SK-N-SH (cell line): ENCODE results near the gene LRRC75A. TPM values are rescaled to one million over a fixed set of nuclear protein-coding genes. Genes with fewer than 3 reads are reported as not detected.

Experiments used
- CTCF ChIA-PET: fragments of 300-600, 350-600 bp; formaldehyde crosslinking; extraction: SDS; loops from one replicate; lab custom pipeline; 2021; lab: Yijun Ruan, JAX
- POLR2A ChIA-PET: fragments of 350-600 bp; sonication (Branson Sonifier 250); formaldehyde crosslinking; extraction: SDS; loops from one replicate; lab custom pipeline; 2020; ENCODE audit warnings: antibody characterized with exemption, inconsistent platforms; lab: Yijun Ruan, JAX
- DNase-seq: peaks from one replicate; pipeline ENCODE4 v3.0.0; 2012
- H2AFZ ChIP-seq: fragments of 200-600 bp; sonication (generic); 2 replicates; pipeline ENCODE4 v1.8.1; 2016; ENCODE audit warnings: antibody characterized with exemption, mild to moderate bottlenecking, low read depth
- H3F3A ChIP-seq: fragments of 200-600 bp; sonication (generic); replicated peaks from 2 replicates; pipeline ENCODE3; 2016; ENCODE audit warnings: antibody characterized with exemption, mild to moderate bottlenecking; ENCODE audit not compliant: insufficient read depth
- H3K27ac ChIP-seq, 2 experiments: fragments of 200-500 bp in 1 of 2; fragments of 200-600 bp in 1 of 2; sonication (Bioruptor generic) in 1 of 2; sonication (generic), shearing (Covaris generic) in 1 of 2; 2 replicates each; pipeline versions ENCODE4 v1.5.1 to v1.6.1; 2014 to 2016; ENCODE audit warnings: low read depth in 2 of 2, inconsistent platforms in 1 of 2, low read length in 1 of 2, mild to moderate bottlenecking in 1 of 2, mixed read lengths in 1 of 2
- H3K27me3 ChIP-seq: fragments of 200-600 bp; sonication (generic), shearing (Covaris generic); 2 replicates; pipeline ENCODE4 v1.6.1; 2016; ENCODE audit warnings: mixed run types; ENCODE audit not compliant: insufficient read depth
- H3K36me3 ChIP-seq, 2 experiments: fragments of 200-500 bp in 1 of 2; fragments of 200-600 bp in 1 of 2; sonication (Bioruptor generic) in 1 of 2; sonication (generic) in 1 of 2; replicated peaks in 1 of 2; 2 replicates each; pipeline versions ENCODE3 to v1.5.1; 2014 to 2016; ENCODE audit warnings: low read length in 1 of 2, mild to moderate bottlenecking in 1 of 2; ENCODE audit not compliant: insufficient read depth in 2 of 2, control insufficient read depth in 1 of 2
- H3K4me1 ChIP-seq, 2 experiments: fragments of 200-500 bp in 1 of 2; fragments of 200-600 bp in 1 of 2; sonication (Bioruptor generic) in 1 of 2; sonication (generic), shearing (Covaris generic) in 1 of 2; 2 replicates each; pipeline versions ENCODE4 v1.5.1 to v1.6.1; 2014 to 2016; ENCODE audit warnings: low read depth in 1 of 2, low read length in 1 of 2, mixed run types in 1 of 2; ENCODE audit not compliant: insufficient read depth in 2 of 2, control insufficient read depth in 1 of 2
- H3K4me2 ChIP-seq: fragments of 200-600 bp; sonication (generic), shearing (Covaris generic); 2 replicates; pipeline ENCODE4 v1.6.1; 2017; ENCODE audit warnings: mixed run types
- H3K4me3 ChIP-seq, 2 experiments: fragments of 200-500 bp in 1 of 2; fragments of 200-600 bp in 1 of 2; sonication (Bioruptor generic) in 1 of 2; sonication (generic), shearing (Covaris generic) in 1 of 2; 2 replicates each; pipeline versions ENCODE4 v1.5.1 to v1.8.1; 2014 to 2016; ENCODE audit warnings: low read depth in 2 of 2, inconsistent platforms in 1 of 2, low read length in 1 of 2, mild to moderate bottlenecking in 1 of 2, mixed read lengths in 1 of 2, moderate library complexity in 1 of 2
- H3K79me2 ChIP-seq: fragments of 200-600 bp; sonication (generic); 2 replicates; pipeline ENCODE4 v1.8.1; 2017; ENCODE audit warnings: mild to moderate bottlenecking; ENCODE audit not compliant: insufficient read depth
- H3K9ac ChIP-seq: fragments of 200-600 bp; sonication (generic); 2 replicates; pipeline ENCODE4 v1.6.1; 2017; ENCODE audit warnings: mixed run types
- H3K9me2 ChIP-seq: fragments of 200-600 bp; sonication (generic); 2 replicates; pipeline ENCODE4 v1.6.1; 2017; ENCODE audit warnings: mixed run types
- H3K9me3 ChIP-seq: fragments of 200-600 bp; sonication (generic); 2 replicates; pipeline ENCODE4 v1.6.1; 2017; ENCODE audit warnings: mixed run types, mild to moderate bottlenecking, moderate library complexity
- H4K20me1 ChIP-seq: fragments of 200-600 bp; sonication (generic); 2 replicates; pipeline ENCODE4 v1.6.1; 2017; ENCODE audit warnings: mild to moderate bottlenecking, mixed run types; ENCODE audit not compliant: insufficient read depth
- EP300 ChIP-seq, 2 experiments: IDR thresholded peaks; 2 replicates each; pipeline versions ENCODE4 v1.4.0 to v1.6.1; 2012; ENCODE audit warnings: borderline replicate concordance in 1 of 2, low read depth in 1 of 2, low read length in 1 of 2
- EZH2phosphoT487 ChIP-seq: fragments of 200-600 bp; sonication (generic); IDR thresholded peaks from 2 replicates; pipeline ENCODE4 v1.6.1; 2017; ENCODE audit warnings: low read depth, mixed run types, mild to moderate bottlenecking, antibody characterized with exemption, moderate library complexity, borderline replicate concordance
- FOXM1 ChIP-seq: IDR thresholded peaks from 2 replicates; pipeline ENCODE4 v1.4.0; 2012; ENCODE audit warnings: low read depth, mild to moderate bottlenecking
- JUND ChIP-seq: IDR thresholded peaks from 2 replicates; pipeline ENCODE4 v1.4.0; 2012
- RAD21 ChIP-seq: IDR thresholded peaks from 2 replicates; pipeline ENCODE4 v1.6.1; 2012; ENCODE audit warnings: mild to moderate bottlenecking, low read length
- RCOR1 ChIP-seq: fragments of 150-350 bp; IDR thresholded peaks from 2 replicates; pipeline ENCODE4 v1.6.1; 2017; ENCODE audit warnings: antibody characterized with exemption, low read length
- RFX5 ChIP-seq: IDR thresholded peaks from 2 replicates; pipeline ENCODE4 v1.6.1; 2012; ENCODE audit warnings: mild to moderate bottlenecking, improper control_type of control experiment, low read length
- RXRA ChIP-seq: IDR thresholded peaks from 2 replicates; pipeline ENCODE4 v1.4.0; 2012; ENCODE audit warnings: low read depth, mild to moderate bottlenecking, borderline replicate concordance
- SMC3 ChIP-seq: IDR thresholded peaks from 2 replicates; pipeline ENCODE4 v1.6.1; 2012; ENCODE audit warnings: low read depth, low read length, improper control_type of control experiment
- TCF12 ChIP-seq: IDR thresholded peaks from 2 replicates; pipeline ENCODE4 v1.4.0; 2012
- WGBS: methylation state at CpG from one replicate; pipeline ENCODE4 v1.1.6; 2017; ENCODE audit warnings: low lambda C conversion rate; 5-methylcytosine and 5-hydroxymethylcytosine counted together
- polyA plus RNA-seq, 3 experiments: library from polyadenylated mRNA; depleted of rRNA; stranded (reverse); fragments of >200 nt; gene quantifications; 2 replicates each; pipeline ENCODE4 v1.2.3, GENCODE V29; 2012
- TF ChIP-seq, protein P1 (sequence below): fragments of 150-350 bp; IDR thresholded peaks from 2 replicates; pipeline ENCODE4 v1.6.1; 2016; ENCODE audit warnings: mild to moderate bottlenecking, low read depth, low read length
- TF ChIP-seq, protein P2 (sequence below): IDR thresholded peaks from 2 replicates; pipeline ENCODE4 v1.4.0; 2012; ENCODE audit warnings: low read depth, borderline replicate concordance
- TF ChIP-seq, protein P3 (sequence below): fragments of 200-600 bp; sonication (generic); IDR thresholded peaks from 2 replicates; pipeline ENCODE4 v1.6.1; 2017; ENCODE audit warnings: antibody characterized with exemption, mild to moderate bottlenecking, moderate library complexity
- TF ChIP-seq, protein P4 (sequence below): IDR thresholded peaks from 2 replicates; pipeline ENCODE4 v1.4.0; 2012; ENCODE audit warnings: low read depth
- TF ChIP-seq, protein P5 (sequence below): fragments of 150-350 bp; IDR thresholded peaks from 2 replicates; pipeline ENCODE4 v1.6.1; 2017; ENCODE audit warnings: antibody characterized with exemption, low read length, low read depth, borderline replicate concordance

LRRC75A gene
- polyA plus RNA-seq, 1 of the 3 experiments (the other 2 are of a cell fraction), result 1.2 TPM

DNA sequence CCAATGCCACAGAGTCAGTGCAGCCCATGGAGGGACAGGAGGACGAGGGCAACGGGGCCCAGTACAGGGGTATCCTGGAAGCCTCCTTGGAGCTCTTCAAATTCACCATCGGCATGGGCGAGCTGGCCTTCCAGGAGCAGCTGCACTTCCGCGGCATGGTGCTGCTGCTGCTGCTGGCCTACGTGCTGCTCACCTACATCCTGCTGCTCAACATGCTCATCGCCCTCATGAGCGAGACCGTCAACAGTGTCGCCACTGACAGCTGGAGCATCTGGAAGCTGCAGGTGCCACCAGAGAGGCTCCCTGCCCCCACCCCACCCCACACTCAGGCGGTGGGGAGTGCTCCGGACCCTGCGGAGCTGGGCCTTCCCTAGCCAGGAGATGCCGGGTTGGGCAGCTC, 60.0 kb downstream of the LRRC75A start (continued):
- TF ChIP-seq, protein P1, sequence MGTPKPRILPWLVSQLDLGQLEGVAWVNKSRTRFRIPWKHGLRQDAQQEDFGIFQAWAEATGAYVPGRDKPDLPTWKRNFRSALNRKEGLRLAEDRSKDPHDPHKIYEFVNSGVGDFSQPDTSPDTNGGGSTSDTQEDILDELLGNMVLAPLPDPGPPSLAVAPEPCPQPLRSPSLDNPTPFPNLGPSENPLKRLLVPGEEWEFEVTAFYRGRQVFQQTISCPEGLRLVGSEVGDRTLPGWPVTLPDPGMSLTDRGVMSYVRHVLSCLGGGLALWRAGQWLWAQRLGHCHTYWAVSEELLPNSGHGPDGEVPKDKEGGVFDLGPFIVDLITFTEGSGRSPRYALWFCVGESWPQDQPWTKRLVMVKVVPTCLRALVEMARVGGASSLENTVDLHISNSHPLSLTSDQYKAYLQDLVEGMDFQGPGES, result no peak
- TF ChIP-seq, protein P2, sequence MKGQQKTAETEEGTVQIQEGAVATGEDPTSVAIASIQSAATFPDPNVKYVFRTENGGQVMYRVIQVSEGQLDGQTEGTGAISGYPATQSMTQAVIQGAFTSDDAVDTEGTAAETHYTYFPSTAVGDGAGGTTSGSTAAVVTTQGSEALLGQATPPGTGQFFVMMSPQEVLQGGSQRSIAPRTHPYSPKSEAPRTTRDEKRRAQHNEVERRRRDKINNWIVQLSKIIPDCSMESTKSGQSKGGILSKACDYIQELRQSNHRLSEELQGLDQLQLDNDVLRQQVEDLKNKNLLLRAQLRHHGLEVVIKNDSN, result no peak
- no peak for TF ChIP-seq RCOR1
- TF ChIP-seq FOXM1, result no peak
- TF ChIP-seq, protein P3, sequence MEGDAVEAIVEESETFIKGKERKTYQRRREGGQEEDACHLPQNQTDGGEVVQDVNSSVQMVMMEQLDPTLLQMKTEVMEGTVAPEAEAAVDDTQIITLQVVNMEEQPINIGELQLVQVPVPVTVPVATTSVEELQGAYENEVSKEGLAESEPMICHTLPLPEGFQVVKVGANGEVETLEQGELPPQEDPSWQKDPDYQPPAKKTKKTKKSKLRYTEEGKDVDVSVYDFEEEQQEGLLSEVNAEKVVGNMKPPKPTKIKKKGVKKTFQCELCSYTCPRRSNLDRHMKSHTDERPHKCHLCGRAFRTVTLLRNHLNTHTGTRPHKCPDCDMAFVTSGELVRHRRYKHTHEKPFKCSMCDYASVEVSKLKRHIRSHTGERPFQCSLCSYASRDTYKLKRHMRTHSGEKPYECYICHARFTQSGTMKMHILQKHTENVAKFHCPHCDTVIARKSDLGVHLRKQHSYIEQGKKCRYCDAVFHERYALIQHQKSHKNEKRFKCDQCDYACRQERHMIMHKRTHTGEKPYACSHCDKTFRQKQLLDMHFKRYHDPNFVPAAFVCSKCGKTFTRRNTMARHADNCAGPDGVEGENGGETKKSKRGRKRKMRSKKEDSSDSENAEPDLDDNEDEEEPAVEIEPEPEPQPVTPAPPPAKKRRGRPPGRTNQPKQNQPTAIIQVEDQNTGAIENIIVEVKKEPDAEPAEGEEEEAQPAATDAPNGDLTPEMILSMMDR, result no peak
- TF ChIP-seq RFX5, result no peak
- TF ChIP-seq, protein P4, sequence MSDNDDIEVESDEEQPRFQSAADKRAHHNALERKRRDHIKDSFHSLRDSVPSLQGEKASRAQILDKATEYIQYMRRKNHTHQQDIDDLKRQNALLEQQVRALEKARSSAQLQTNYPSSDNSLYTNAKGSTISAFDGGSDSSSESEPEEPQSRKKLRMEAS, result no peak
- TF ChIP-seq RXRA, result no peak

DNA sequence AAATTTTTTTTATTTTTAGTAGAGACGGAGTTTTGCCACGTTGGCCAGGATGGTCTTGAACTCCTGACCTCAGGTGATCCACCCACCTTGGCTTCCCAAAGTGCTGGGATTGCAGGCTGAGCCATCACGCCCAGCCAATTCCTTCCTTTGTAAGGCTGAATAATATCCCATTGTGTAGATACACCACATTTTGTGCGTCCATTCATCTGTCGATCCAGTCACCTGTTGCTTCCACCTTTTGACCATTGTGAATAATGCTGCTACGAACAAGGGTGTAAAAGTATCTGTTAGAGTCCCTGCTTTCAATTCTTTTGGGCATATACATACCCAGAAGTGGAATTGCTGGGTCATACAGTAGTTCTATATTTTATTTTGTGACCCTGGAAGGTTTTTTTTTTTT, 61.3 kb downstream of the LRRC75A start:
- no peak overlapping the region for H3K9ac ChIP-seq
- no peaks in the 10 kb centered on the region for H3K27me3 ChIP-seq
- CTCF ChIA-PET, result interaction anchor here (0.6 kb wide), 1 partner anchor 12 kb away, joined by 3 read pairs; no protein-coding TSS in a partner anchor
- no peak overlapping the region for H3K27ac ChIP-seq
- no peak overlapping the region for H2AFZ ChIP-seq
- no peaks in the 10 kb centered on the region for H3K9me3 ChIP-seq
- H3K4me2 ChIP-seq, result no peak overlapping the region
- no peaks in the 10 kb centered on the region for H3K79me2 ChIP-seq
- no peak overlapping the region for H3K4me3 ChIP-seq
- TF ChIP-seq TCF12, result no peak
- TF ChIP-seq EP300 (IDR thresholded peaks at IDR 0.05; ENCODE audit: borderline replicate concordance in 1 of 2, low read depth in 1 of 2, low read length in 1 of 2), result no peak
- no peak for TF ChIP-seq RAD21
- TF ChIP-seq, all 33 proteins: peak for 0
- Histone ChIP-seq H3K4me1 (peaks cover 0 to 6% of the 10 kb centered on the region in 2 experiments; a peak in 1 of 4 replicates), H3F3A (no peaks in the 10 kb centered on the region), H3K36me3 (no peaks in the 10 kb centered on the region), H3K9me2 (no peaks in the 10 kb centered on the region), H4K20me1 (no peaks in the 10 kb centered on the region)
- DNase-seq, result no peak
- WGBS, result 66% methylated on average over 6 of the region's 6 CpGs
- POLR2A ChIA-PET, result interaction anchor here (1.4 kb wide), 1 partner anchor 50 kb away, joined by 4 read pairs; the partner anchor contains the start of gene UBB

DNA sequence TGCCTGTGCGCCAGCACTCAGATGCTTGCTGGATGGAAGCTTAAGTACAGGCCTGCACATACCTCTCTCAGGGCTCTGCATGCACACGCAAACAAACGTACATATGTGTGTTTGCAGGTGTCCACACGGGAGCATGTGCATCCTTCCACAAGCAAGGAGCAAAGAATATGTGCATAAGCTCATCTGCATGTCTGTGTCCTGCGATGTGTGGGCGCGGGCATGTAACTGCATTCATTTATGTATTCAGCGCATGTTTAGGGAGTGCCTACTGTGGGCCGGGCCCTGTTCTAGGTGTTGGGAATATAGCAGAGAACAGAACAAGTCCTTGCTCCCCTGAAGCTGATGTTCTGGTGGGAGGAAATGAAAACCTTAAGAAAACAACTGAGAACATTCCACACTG, 62.9 kb downstream of the LRRC75A start:
- Histone ChIP-seq H3K4me3 (no peak overlapping the region), H3K9me3 (no peaks in the 10 kb centered on the region), H3K27ac (no peak overlapping the region), H3K9me2 (no peaks in the 10 kb centered on the region), H3K9ac (no peak overlapping the region), H3K4me1 (peaks cover 0 to 2% of the 10 kb centered on the region in 2 experiments; a peak in 1 of 4 replicates), H3K27me3 (no peaks in the 10 kb centered on the region), H3F3A (no peaks in the 10 kb centered on the region), H4K20me1 (no peaks in the 10 kb centered on the region), H3K4me2 (no peak overlapping the region), H3K79me2 (no peaks in the 10 kb centered on the region), H3K36me3 (no peaks in the 10 kb centered on the region), H2AFZ (no peak overlapping the region)
- 96% methylated on average over 9 of the region's 9 CpGs for WGBS
- no peak for DNase-seq
- TF ChIP-seq SMC3, result no peak
- TF ChIP-seq EZH2phosphoT487, result no peak
- TF ChIP-seq, protein P5, sequence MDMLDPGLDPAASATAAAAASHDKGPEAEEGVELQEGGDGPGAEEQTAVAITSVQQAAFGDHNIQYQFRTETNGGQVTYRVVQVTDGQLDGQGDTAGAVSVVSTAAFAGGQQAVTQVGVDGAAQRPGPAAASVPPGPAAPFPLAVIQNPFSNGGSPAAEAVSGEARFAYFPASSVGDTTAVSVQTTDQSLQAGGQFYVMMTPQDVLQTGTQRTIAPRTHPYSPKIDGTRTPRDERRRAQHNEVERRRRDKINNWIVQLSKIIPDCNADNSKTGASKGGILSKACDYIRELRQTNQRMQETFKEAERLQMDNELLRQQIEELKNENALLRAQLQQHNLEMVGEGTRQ, result no peak
- no peak for TF ChIP-seq JUND
- TF ChIP-seq RAD21, result no peak
- CTCF ChIA-PET, result interaction anchor here (1.1 to 2.8 kb wide), 8 partner anchors 16 to 92 kb away, joined by 3 to 16 read pairs (median 6); no protein-coding TSS in a partner anchor
- POLR2A ChIA-PET, result interaction anchor here (1.4 to 3.3 kb wide), 2 partner anchors 10 to 48 kb away, joined by 4 to 25 read pairs; partner anchors contain the start of gene UBB
